ENCODE data around the gene ACAD10.
"Not testable (repeated sequence)": the region's sequence is repeated elsewhere in the genome, so short reads cannot be mapped to it uniquely, and the experiment has no call there.

The ACAD10 gene

GRCh38 chr12:111758120-111758561 is 72.3 kb downstream of the ACAD10 start:
- TF ChIP-seq CTCF (IDR thresholded peaks at IDR 0.05; ENCODE audit: insufficient read depth, low read depth, low read length, missing control alignments), result no peak
- DNase-seq (ENCODE audit: low read depth), result peak; percentile 65

GRCh38 chr12:111759271-111759670 is 73.4 kb downstream of the ACAD10 start:
- H3K4me3 ChIP-seq (ENCODE audit: low read length), result no peak overlapping the region
- DNase-seq (ENCODE audit: low read depth), result no peak
- TF ChIP-seq CTCF (IDR thresholded peaks at IDR 0.05; ENCODE audit: insufficient read depth, low read depth, low read length, missing control alignments), result no peak

More at GRCh38 chr12:111758120-111758561, 72.3 kb downstream of the ACAD10 start:
- no peak overlapping the region for H3K4me3 ChIP-seq (ENCODE audit: low read length)

DNA sequence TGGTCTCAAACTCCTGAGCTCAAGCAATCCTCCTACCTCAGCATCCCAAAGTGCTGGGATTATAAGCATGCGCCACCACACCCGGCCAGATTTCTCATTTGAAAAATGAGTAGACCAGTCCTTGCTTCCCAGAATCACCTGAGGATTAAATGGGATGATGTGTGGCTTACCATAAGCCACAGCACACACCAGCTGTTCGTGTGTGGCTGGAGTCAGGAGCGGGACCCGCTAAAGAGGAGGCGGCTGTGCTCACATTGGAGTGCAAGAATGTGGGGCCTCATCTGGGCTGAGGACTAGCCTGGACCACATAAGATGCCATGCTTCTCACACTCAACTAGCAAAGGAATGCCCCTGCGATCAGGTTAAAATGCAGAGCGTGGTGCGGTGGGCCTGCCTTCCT is 74.1 kb downstream of the ACAD10 start:
- no peak for TF ChIP-seq CTCF (IDR thresholded peaks at IDR 0.05; ENCODE audit: insufficient read depth, low read depth, low read length, missing control alignments)
- DNase-seq (ENCODE audit: low read depth), result no peak
- H3K4me3 ChIP-seq (ENCODE audit: low read length), result no peak overlapping the region

DNA sequence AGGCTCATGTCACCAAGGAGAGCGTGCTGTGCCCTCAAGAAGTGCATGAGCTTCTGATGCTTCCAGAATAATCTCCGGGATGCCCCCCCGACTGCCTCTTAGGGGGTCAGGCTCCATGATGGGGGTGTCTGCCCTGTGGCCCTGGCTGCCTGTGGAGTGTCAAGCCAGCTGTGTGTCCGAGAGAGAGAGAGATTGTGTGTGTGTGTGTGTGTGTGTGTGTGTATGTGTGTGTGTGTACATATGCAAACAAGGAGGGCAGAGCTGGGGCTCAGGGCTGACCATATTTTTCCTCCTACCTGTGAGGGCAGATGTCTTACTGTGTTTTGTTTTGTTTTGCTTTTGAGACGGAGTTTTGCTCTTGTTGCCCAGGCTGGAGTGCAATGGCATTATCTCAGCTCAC is 75.2 kb downstream of the ACAD10 start:
- no peak overlapping the region for H3K4me3 ChIP-seq (ENCODE audit: low read length)
- no peak for TF ChIP-seq CTCF (IDR thresholded peaks at IDR 0.05; ENCODE audit: insufficient read depth, low read depth, low read length, missing control alignments)
- DNase-seq (ENCODE audit: low read depth), result no peak

GRCh38 chr12:111761706-111762105 is 75.9 kb downstream of the ACAD10 start:
- no peak for DNase-seq (ENCODE audit: low read depth)
- no peak for TF ChIP-seq CTCF (IDR thresholded peaks at IDR 0.05; ENCODE audit: insufficient read depth, low read depth, low read length, missing control alignments)
- no peak overlapping the region for H3K4me3 ChIP-seq (ENCODE audit: low read length)

GRCh38 chr12:111763552-111763951 is 77.7 kb downstream of the ACAD10 start:
- not testable (repeated sequence) for DNase-seq (ENCODE audit: low read depth); H3K4me3 ChIP-seq (ENCODE audit: low read length)

- no peak for TF ChIP-seq CTCF (IDR thresholded peaks at IDR 0.05; ENCODE audit: insufficient read depth, low read depth, low read length, missing control alignments)
- H3K4me3 ChIP-seq (ENCODE audit: low read length), result no peak overlapping the region
- DNase-seq (ENCODE audit: low read depth), result no peak
Observed at GRCh38 chr12:111764120-111764821, 78.4 kb downstream of the ACAD10 start.

Data from epithelial cell of esophagus (primary cell).